Measurements from ENCODE around the gene CLBA1.
"Not testable (repeated sequence)": the region's sequence is repeated elsewhere in the genome, so short reads cannot be mapped to it uniquely, and the experiment has no call there.

- not testable (repeated sequence) for TF ChIP-seq CTCF, POLR2A (IDR thresholded peaks at IDR 0.05)
Observed at GRCh38 chr14:104947881-104948735, 37.5 kb upstream of the CLBA1 start.

All from uterus (tissue), 2 donors.